Measurements from ENCODE around the gene RASA4B.

RASA4B gene

GRCh38 chr7:102454468-102454867 lies 63.1 kb downstream of the RASA4B start:
- no peak for DNase-seq (ENCODE audit: low read depth in 3 of 3)

- DNase-seq (ENCODE audit: low read depth in 3 of 3) = no peak
These were observed 64.3 kb downstream of the RASA4B start for GRCh38 chr7:102453319-102453718.

GRCh38 chr7:102452451-102452850 lies 65.1 kb downstream of the RASA4B start:
- DNase-seq (ENCODE audit: low read depth in 3 of 3) = no peak

- no peak for DNase-seq (ENCODE audit: low read depth in 3 of 3)
These were observed 66.1 kb downstream of the RASA4B start for GRCh38 chr7:102451371-102452054.

- peak in 1 of 3 experiments; percentile 42 for DNase-seq (ENCODE audit: low read depth in 3 of 3)
These were observed 67.3 kb downstream of the RASA4B start for GRCh38 chr7:102450242-102450641.

GRCh38 chr7:102449136-102449535 lies 68.4 kb downstream of the RASA4B start:
- DNase-seq (ENCODE audit: low read depth in 3 of 3) = no peak

- no peak for DNase-seq (ENCODE audit: low read depth in 3 of 3)
These were observed 70.3 kb downstream of the RASA4B start for GRCh38 chr7:102447311-102447710.

GRCh38 chr7:102446387-102447156 lies 71.0 kb downstream of the RASA4B start:
- DNase-seq (ENCODE audit: low read depth in 3 of 3) = no peak

- no peak for DNase-seq (ENCODE audit: low read depth in 3 of 3)
These were observed 71.9 kb downstream of the RASA4B start for GRCh38 chr7:102445674-102446071.

GRCh38 chr7:102444961-102445673 lies 72.5 kb downstream of the RASA4B start:
- no peak for DNase-seq (ENCODE audit: low read depth in 3 of 3)

- no peak for DNase-seq (ENCODE audit: low read depth in 3 of 3)
These were observed 77.4 kb downstream of the RASA4B start for GRCh38 chr7:102439963-102440795.

- no peak for DNase-seq (ENCODE audit: low read depth in 3 of 3)
These were observed 81.5 kb downstream of the RASA4B start for GRCh38 chr7:102436118-102436517.

GRCh38 chr7:102434039-102434486 lies 83.5 kb downstream of the RASA4B start:
- no peak for DNase-seq (ENCODE audit: low read depth in 3 of 3)

GRCh38 chr7:102433219-102434038 lies 84.1 kb downstream of the RASA4B start, which contains the start of gene ORAI2:
Gene ORAI2, plus strand, starts transcription at chr7:102433575. Its CDS starts 5,382 bp downstream, at chr7:102438957.
- DNase-seq (ENCODE audit: low read depth in 3 of 3) = peak; percentile 76 to 85 (median 77)

All from stimulated activated CD4-positive, alpha-beta T cell treated with anti-CD3 and anti-CD28 coated beads, TNF-alpha, amount 100 ng/mL, for 24 hours (primary cell).